Aorta (tissue), 5 donors: ENCODE measurements around the gene TCAP. TPM values are rescaled to one million over a fixed set of nuclear protein-coding genes. Genes with fewer than 3 reads are reported as not detected.
"Not testable (repeated sequence)": the region's sequence is repeated elsewhere in the genome, so short reads cannot be mapped to it uniquely, and the experiment has no call there.

Experiments used
- ATAC-seq: fragments of 200-7000 bp; cut with Tn5 transposase; one replicate; pipeline ENCODE4 v1.9.1; 2022; ENCODE audit warnings: moderate library complexity; ENCODE audit not compliant: low FRiP score
- DNase-seq, 2 donors: peaks; one replicate each; pipeline ENCODE4 v3.0.0-alpha.2; 2020
- H3K27ac ChIP-seq, 2 donors: one replicate each; pipeline ENCODE4 v1.5.1; 2013; ENCODE audit warnings: low read length in 2 of 2, mild to moderate bottlenecking in 2 of 2, moderate library complexity in 2 of 2, control low read depth in 1 of 2, inconsistent platforms in 1 of 2, low read depth in 1 of 2
- H3K27me3 ChIP-seq, 2 donors: one replicate each; pipeline ENCODE4 v1.6.1; 2013; ENCODE audit warnings: control low read depth in 1 of 2, low read length in 1 of 2, mild to moderate bottlenecking in 1 of 2, moderate library complexity in 1 of 2; ENCODE audit not compliant: insufficient read depth in 2 of 2, control insufficient read depth in 1 of 2
- H3K36me3 ChIP-seq, 2 donors: one replicate each; pipeline ENCODE4 v1.6.1; 2013; ENCODE audit warnings: control low read depth in 1 of 2, low read length in 1 of 2, mild to moderate bottlenecking in 1 of 2; ENCODE audit not compliant: insufficient read depth in 2 of 2, control insufficient read depth in 1 of 2
- H3K4me1 ChIP-seq, 2 donors: one replicate each; pipeline ENCODE4 v1.6.1; 2013; ENCODE audit warnings: low read length in 2 of 2, control low read depth in 1 of 2, mild to moderate bottlenecking in 1 of 2, moderate library complexity in 1 of 2; ENCODE audit not compliant: insufficient read depth in 2 of 2, control insufficient read depth in 1 of 2
- H3K4me3 ChIP-seq, 2 donors: one replicate each; pipeline ENCODE4 v1.5.1; 2013; ENCODE audit warnings: low read length in 2 of 2, control low read depth in 1 of 2, mild to moderate bottlenecking in 1 of 2
- H3K9me3 ChIP-seq: one replicate; pipeline ENCODE4 v1.6.1; 2013; ENCODE audit warnings: mild to moderate bottlenecking, low read length; ENCODE audit not compliant: control insufficient read depth
- WGBS, 2 donors: extraction: QIAGEN DNeasy Blood & Tissue Kit; methylation state at CpG; one replicate each; pipeline ENCODE4 v1.1.7; 2013; 5-methylcytosine and 5-hydroxymethylcytosine counted together
- intact Hi-C, 2 donors: fragments of 100-400 bp; cut with DNase I; formaldehyde crosslinking; loops; one replicate each; pipeline versions ENCODE4 v1.14.2 to v1.15.0; 2022
- polyA plus RNA-seq, 2 donors: library from polyadenylated mRNA; stranded (reverse); fragments of 200-250 nt; gene quantifications; one replicate each; pipeline ENCODE4 v1.2.3, GENCODE V29; 2013
- total RNA-seq, 2 donors: library from RNA; stranded (reverse); fragmentation: NEBNext Ultra II Directional; extraction: Animal tissue kit (Norgen Biotek cat#: 25700); gene quantifications; one replicate each; pipeline ENCODE4 v1.2.1, GENCODE V29; 2021
- donor health status: healthy with polysubstance abuse.
- donor health status: Bipolar disorder and iron deficiency.
- donor health status: DM: no; HTN: no; CAD: no.
- donor health status: DM: no; HTN: no; CAD: no.
- donor health status: DM: yes; HTN: yes; CAD: no.

The TCAP gene
- total and polyA plus RNA-seq, 4 donors: 1.9 to 9.3 (median 3.6) TPM

DNA sequence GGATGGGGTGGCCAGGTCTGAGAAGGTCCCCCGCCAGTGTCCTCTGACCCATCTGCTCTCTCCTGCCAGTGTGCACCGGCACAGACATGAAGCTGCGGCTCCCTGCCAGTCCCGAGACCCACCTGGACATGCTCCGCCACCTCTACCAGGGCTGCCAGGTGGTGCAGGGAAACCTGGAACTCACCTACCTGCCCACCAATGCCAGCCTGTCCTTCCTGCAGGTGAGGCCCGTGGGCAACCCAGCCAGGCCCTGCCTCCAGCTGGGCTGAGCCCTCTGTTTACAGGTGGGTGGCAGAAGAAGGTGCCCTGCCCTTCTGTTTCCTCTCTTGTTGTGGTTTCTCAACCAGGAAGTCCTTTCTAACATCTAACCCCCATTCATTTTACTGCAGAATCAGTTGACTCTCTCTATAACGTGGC lies 41.8 kb downstream of the TCAP start:
- peak overlapping the region in 1 of 2 donors; percentile 32 for H3K27ac ChIP-seq
- peak in 1 of 2 donors; percentile 21 for DNase-seq
- H3K36me3 ChIP-seq: peaks cover 0 to 6% of the 10 kb centered on the region in 2 donors
- no peaks in the 10 kb centered on the region for H3K27me3 ChIP-seq
- no peak overlapping the region for H3K4me3 ChIP-seq
- H3K9me3 ChIP-seq: no peaks in the 10 kb centered on the region
- no peak for ATAC-seq
- intact Hi-C loops: no loop called here
- H3K4me1 ChIP-seq: peaks cover 0 to 3% of the 10 kb centered on the region in 2 donors
- WGBS, 2 donors: 74 to 78% methylated on average over 7 of the region's 7 CpGs

DNA sequence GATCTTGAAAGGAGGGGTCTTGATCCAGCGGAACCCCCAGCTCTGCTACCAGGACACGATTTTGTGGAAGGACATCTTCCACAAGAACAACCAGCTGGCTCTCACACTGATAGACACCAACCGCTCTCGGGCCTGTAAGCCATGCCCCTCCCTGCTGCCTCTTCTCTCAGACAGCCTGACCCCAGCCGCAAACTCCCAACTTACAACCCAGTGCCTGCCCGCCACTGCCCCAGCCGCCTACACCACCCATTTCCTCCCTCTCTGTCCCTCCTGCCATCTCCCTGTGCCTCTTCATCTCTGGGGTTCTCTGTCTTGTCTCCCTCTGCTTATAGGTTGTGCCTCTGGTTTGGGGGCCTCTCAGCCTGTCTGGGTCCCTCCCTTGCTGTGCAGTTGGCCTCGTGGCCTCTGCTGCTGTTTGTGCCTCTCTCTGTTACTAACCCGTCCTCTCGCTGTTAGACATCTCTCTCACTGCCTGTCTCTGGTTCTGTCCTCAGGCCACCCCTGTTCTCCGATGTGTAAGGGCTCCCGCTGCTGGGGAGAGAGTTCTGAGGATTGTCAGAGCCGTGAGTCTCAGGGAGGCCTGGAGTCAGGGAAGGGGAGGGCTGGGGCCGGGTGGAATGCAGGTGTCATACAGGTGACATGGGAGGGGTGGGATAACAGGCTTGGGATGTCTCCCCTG lies 44.3 kb downstream of the TCAP start:
- peaks cover 3 to 6% of the 10 kb centered on the region in 2 donors for H3K36me3 ChIP-seq
- intact Hi-C loops: no loop called here
- WGBS, 2 donors: 81 to 87% methylated on average over 13 to 14 of the region's 14 CpGs

DNA sequence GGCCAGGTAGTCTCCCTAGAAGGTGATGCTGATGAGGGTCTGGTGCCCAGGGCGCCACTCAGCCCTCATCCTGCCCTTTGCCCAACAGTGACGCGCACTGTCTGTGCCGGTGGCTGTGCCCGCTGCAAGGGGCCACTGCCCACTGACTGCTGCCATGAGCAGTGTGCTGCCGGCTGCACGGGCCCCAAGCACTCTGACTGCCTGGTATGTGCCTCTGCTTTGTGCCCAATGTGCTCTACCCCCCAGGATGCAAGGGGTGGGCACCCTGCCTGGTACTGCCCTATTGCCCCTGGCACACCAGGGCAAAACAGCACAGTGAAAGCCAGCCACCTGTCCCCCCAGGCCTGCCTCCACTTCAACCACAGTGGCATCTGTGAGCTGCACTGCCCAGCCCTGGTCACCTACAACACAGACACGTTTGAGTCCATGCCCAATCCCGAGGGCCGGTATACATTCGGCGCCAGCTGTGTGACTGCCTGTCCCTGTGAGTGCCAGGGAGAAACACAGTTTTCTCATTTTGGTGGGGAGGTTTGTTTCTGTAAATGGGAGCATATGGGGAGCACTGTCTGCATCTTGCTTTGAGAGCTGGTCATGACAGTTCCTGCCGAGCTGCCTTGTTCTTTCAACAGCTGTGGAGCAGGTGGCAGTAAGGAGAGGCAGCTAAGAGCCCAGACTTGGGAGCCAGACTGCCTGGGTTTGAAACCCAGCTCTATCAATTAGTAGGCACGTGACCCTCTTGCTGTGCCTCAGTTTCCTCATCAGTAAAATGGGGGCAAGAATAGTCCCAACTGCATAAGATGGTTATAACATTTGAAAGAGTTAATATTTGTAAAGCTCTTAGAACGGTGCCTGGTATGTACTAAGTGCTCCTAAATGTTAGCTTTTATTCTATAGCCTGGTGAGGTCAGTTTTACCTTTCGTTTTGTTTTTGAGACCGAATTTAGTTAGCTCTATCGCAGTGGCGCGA lies 45.1 kb downstream of the TCAP start:
- DNase-seq (no peak), ATAC-seq (no peak)
- Histone ChIP-seq H3K4me1 (no peaks in the 10 kb centered on the region), H3K9me3 (no peaks in the 10 kb centered on the region), H3K27ac (no peak overlapping the region), H3K27me3 (no peaks in the 10 kb centered on the region), H3K36me3 (peaks cover 3 to 6% of the 10 kb centered on the region in 2 donors), H3K4me3 (no peak overlapping the region)
- intact Hi-C loops: no loop called here
- WGBS, 2 donors: 85% methylated on average over 20 of the region's 20 CpGs

More for the DNA sequence above, 44.3 kb downstream of the TCAP start:
- ATAC-seq: no peak
- Histone ChIP-seq H3K27ac (no peak overlapping the region), H3K27me3 (no peaks in the 10 kb centered on the region), H3K4me1 (peaks cover 0 to 3% of the 10 kb centered on the region in 2 donors), H3K9me3 (no peaks in the 10 kb centered on the region), H3K4me3 (no peak overlapping the region)
- DNase-seq: no peak

DNA sequence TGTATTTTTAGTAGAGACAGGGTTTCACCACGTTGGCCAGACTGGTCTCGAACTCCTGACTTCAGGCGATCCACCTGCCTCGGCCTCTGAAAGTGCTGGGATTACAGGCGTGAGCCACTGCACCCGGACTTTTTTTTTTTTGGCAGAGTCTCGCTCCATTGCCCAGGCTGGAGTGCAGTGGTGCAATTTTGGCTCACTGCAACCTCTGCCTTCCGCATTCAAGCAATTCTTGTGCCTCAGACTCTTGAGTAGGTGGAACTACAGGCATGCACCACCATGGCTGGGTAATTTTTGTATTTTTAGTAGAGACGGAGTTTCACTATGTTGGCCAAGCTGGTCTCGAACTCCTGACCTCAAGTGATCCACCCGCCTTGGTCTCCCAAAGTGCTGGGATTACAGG lies 45.9 kb downstream of the TCAP start:
- H3K36me3 ChIP-seq, H3K27me3 ChIP-seq, H3K9me3 ChIP-seq, H3K4me3 ChIP-seq, intact Hi-C loops, H3K27ac ChIP-seq, H3K4me1 ChIP-seq, DNase-seq, ATAC-seq: not testable (repeated sequence)
- 67 to 73% methylated on average over 11 of the region's 11 CpGs for WGBS, 2 donors

DNA sequence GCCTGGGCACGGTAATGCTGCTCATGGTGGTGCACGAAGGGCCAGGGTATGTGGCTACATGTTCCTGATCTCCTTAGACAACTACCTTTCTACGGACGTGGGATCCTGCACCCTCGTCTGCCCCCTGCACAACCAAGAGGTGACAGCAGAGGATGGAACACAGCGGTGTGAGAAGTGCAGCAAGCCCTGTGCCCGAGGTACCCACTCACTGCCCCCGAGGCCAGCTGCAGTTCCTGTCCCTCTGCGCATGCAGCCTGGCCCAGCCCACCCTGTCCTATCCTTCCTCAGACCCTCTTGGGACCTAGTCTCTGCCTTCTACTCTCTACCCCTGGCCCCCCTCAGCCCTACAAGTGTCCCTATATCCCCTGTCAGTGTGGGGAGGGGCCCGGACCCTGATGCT lies 46.7 kb downstream of the TCAP start:
- WGBS, 2 donors: 81 to 87% methylated on average over 10 of the region's 10 CpGs
- no peak overlapping the region for H3K27ac ChIP-seq
- no peaks in the 10 kb centered on the region for H3K9me3 ChIP-seq
- no peaks in the 10 kb centered on the region for H3K4me1 ChIP-seq
- intact Hi-C loops: no loop called here
- no peak overlapping the region for H3K4me3 ChIP-seq
- H3K36me3 ChIP-seq: peaks cover 6 to 12% of the 10 kb centered on the region in 2 donors
- ATAC-seq (no peak), DNase-seq (no peak)
- H3K27me3 ChIP-seq: no peaks in the 10 kb centered on the region

DNA sequence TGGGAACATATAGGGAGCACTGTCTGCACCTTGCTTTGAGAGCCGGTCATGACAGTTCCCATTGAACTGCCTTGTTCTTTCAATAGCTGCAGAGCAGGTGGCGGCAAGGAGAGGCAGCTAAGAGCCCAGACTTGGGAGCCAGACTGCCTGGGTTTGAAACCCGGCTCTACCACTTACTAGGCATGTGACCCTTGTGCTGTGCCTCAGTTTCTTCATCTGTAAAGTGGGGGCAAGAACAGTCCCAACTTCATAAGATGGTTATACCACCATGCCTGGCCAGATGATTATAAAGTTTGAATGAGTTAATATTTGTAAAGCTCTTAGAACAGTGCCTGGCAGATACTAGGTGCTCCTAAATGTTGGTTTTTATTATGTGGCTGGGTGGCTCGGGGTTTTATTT lies 49.1 kb downstream of the TCAP start:
- intact Hi-C loops: no loop called here
- Histone ChIP-seq H3K36me3 (peaks cover 6 to 9% of the 10 kb centered on the region in 2 donors), H3K9me3 (no peaks in the 10 kb centered on the region), H3K27ac (no peak overlapping the region), H3K4me3 (no peak overlapping the region), H3K4me1 (no peaks in the 10 kb centered on the region), H3K27me3 (no peaks in the 10 kb centered on the region)
- DNase-seq (peak in 1 of 2 donors; percentile 24), ATAC-seq (no peak)
- 90 to 96% methylated on average over 4 of the region's 4 CpGs for WGBS, 2 donors

DNA sequence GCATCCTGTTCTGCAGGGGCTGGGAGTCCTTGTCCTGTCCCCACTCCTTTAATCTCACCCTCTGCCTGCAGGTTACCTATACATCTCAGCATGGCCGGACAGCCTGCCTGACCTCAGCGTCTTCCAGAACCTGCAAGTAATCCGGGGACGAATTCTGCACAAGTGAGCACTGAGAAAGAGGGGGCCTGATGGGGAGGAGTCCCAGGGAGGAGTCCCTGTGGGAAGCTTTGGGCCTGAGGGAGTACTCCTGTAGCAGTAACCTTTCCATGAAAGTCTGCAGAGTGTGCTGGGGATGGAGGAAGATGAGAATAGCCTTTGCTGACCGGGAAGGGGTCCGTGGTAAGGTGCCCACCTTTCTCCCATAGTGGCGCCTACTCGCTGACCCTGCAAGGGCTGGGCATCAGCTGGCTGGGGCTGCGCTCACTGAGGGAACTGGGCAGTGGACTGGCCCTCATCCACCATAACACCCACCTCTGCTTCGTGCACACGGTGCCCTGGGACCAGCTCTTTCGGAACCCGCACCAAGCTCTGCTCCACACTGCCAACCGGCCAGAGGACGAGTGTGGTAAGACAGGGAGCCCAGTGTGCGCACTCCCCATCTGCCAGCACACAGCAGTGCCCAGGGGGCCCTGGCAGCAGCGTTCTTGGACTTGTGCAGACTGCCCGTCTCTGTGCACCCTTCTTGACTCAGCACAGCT lies 50.4 kb downstream of the TCAP start:
- Histone ChIP-seq H3K9me3 (no peaks in the 10 kb centered on the region), H3K36me3 (peaks cover 6 to 9% of the 10 kb centered on the region in 2 donors), H3K27me3 (no peaks in the 10 kb centered on the region), H3K27ac (no peak overlapping the region), H3K4me1 (no peaks in the 10 kb centered on the region), H3K4me3 (no peak overlapping the region)
- no peak for ATAC-seq
- WGBS, 2 donors: 86 to 88% methylated on average over 18 of the region's 18 CpGs
- intact Hi-C loops: no loop called here
- peak in 1 of 2 donors; percentile 40 for DNase-seq
